IMR-90 (cell line): ENCODE data around the gene ARHGAP31. TPM values are rescaled to one million over a fixed set of nuclear protein-coding genes. Genes with fewer than 3 reads are reported as not detected.

Experiments used
- ATAC-seq: fragments of 200-7000 bp; cut with Tn5 transposase; 2 replicates; pipeline ENCODE4 v1.9.1; 2020; ENCODE audit warnings: low read depth, mild to moderate bottlenecking, moderate library complexity
- BruUV-seq: library from RNA; stranded (reverse); fragments of 400-500 nt; replicated peaks from 2 replicates; lab custom pipeline; 2021; lab: Mats Ljungman, UMichigan
- CTCF ChIA-PET: fragments of 300-600 bp; formaldehyde crosslinking; extraction: SDS; loops from one replicate; lab custom pipeline; 2021; ENCODE audit warnings: antibody characterized with exemption; lab: Yijun Ruan, JAX
- POLR2A ChIA-PET: fragments of 300-600 bp; sonication (Branson Sonifier 250); formaldehyde crosslinking; loops from one replicate; lab custom pipeline; 2022; ENCODE audit warnings: antibody characterized with exemption; ENCODE audit not compliant: unreplicated experiment; lab: Charles Lee
- DNase-seq: peaks from one replicate; pipeline ENCODE4 v3.0.0; 2013
- H2AFZ ChIP-seq: replicated peaks from 2 replicates; pipeline ENCODE3; 2013; ENCODE audit warnings: low read length, mild to moderate bottlenecking; ENCODE audit not compliant: poor library complexity
- H2AK5ac ChIP-seq: 2 replicates; pipeline ENCODE4 v1.6.1; 2013; ENCODE audit warnings: low read depth, low read length, inconsistent platforms
- H2AK9ac ChIP-seq: replicated peaks from 2 replicates; pipeline ENCODE3; 2013; ENCODE audit warnings: mild to moderate bottlenecking, low read depth, low read length, moderate library complexity; ENCODE audit not compliant: poor library complexity
- H2BK120ac ChIP-seq: 2 replicates; pipeline ENCODE4 v1.6.1; 2013; ENCODE audit warnings: low read depth, low read length, inconsistent platforms
- H2BK15ac ChIP-seq: 3 replicates; pipeline ENCODE4 v1.6.1; 2013; ENCODE audit warnings: low read depth, low read length, inconsistent platforms
- H2BK20ac ChIP-seq: 2 replicates; pipeline ENCODE4 v1.6.1; 2013; ENCODE audit warnings: low read depth, mild to moderate bottlenecking, inconsistent platforms, low read length, moderate library complexity
- H2BK5ac ChIP-seq: 2 replicates; pipeline ENCODE4 v1.6.1; 2013; ENCODE audit warnings: mild to moderate bottlenecking, low read depth, low read length, inconsistent platforms; ENCODE audit not compliant: poor library complexity, severe bottlenecking
- H3K14ac ChIP-seq: replicated peaks from 2 replicates; pipeline ENCODE4 v1.6.1; 2013; ENCODE audit warnings: low read depth, low read length, inconsistent platforms
- H3K18ac ChIP-seq: 2 replicates; pipeline ENCODE4 v1.6.1; 2013; ENCODE audit warnings: low read depth, low read length, control low read depth
- H3K23ac ChIP-seq: 2 replicates; pipeline ENCODE4 v1.6.1; 2013; ENCODE audit warnings: low read depth, low read length, inconsistent platforms
- H3K27ac ChIP-seq: 2 replicates; pipeline ENCODE4 v1.5.1; 2013; ENCODE audit warnings: mild to moderate bottlenecking, control low read depth, low read length; ENCODE audit not compliant: insufficient read depth
- H3K27me3 ChIP-seq: 2 replicates; pipeline ENCODE4 v1.6.1; 2013; ENCODE audit warnings: low read length; ENCODE audit not compliant: control insufficient read depth, insufficient read depth
- H3K36me3 ChIP-seq: 2 replicates; pipeline ENCODE4 v1.6.1; 2013; ENCODE audit warnings: low read length, mixed read lengths; ENCODE audit not compliant: control insufficient read depth, insufficient read depth
- H3K4ac ChIP-seq: 2 replicates; pipeline ENCODE4 v1.6.1; 2013; ENCODE audit warnings: low read depth, low read length, inconsistent platforms
- H3K4me1 ChIP-seq: 2 replicates; pipeline ENCODE4 v1.6.1; 2013; ENCODE audit warnings: low read length, mixed read lengths; ENCODE audit not compliant: control insufficient read depth, insufficient read depth
- H3K4me2 ChIP-seq: 2 replicates; pipeline ENCODE4 v1.6.1; 2013; ENCODE audit warnings: low read depth, mild to moderate bottlenecking, control low read depth, low read length, moderate library complexity
- H3K4me3 ChIP-seq: 2 replicates; pipeline ENCODE4 v1.5.1; 2013; ENCODE audit warnings: low read depth, mild to moderate bottlenecking, control low read depth, low read length, moderate library complexity; ENCODE audit not compliant: insufficient read depth
- H3K56ac ChIP-seq: 2 replicates; pipeline ENCODE4 v1.6.1; 2013; ENCODE audit warnings: low read length, inconsistent platforms; ENCODE audit not compliant: insufficient read depth; ENCODE audit errors: extremely low read depth
- H3K79me1 ChIP-seq, 2 experiments: 2 replicates each; pipeline ENCODE4 v1.6.1; 2013; ENCODE audit warnings: low read length in 2 of 2, inconsistent platforms in 1 of 2, low read depth in 1 of 2
- H3K9ac ChIP-seq: 2 replicates; pipeline ENCODE4 v1.6.1; 2013; ENCODE audit warnings: low read depth, low read length, control low read depth
- H3K9me1 ChIP-seq: 2 replicates; pipeline ENCODE4 v1.6.1; 2013; ENCODE audit warnings: low read length, inconsistent platforms; ENCODE audit not compliant: insufficient read depth
- H3K9me3 ChIP-seq: 2 replicates; pipeline ENCODE4 v1.6.1; 2013; ENCODE audit warnings: low read length; ENCODE audit not compliant: control insufficient read depth, insufficient read depth
- H4K20me1 ChIP-seq: 2 replicates; pipeline ENCODE4 v1.6.1; 2013; ENCODE audit warnings: low read length, inconsistent platforms; ENCODE audit not compliant: insufficient read depth
- H4K5ac ChIP-seq: 2 replicates; pipeline ENCODE4 v1.6.1; 2013; ENCODE audit warnings: mild to moderate bottlenecking, low read depth, low read length, control low read depth
- H4K8ac ChIP-seq, 2 experiments: 2 replicates each; pipeline ENCODE4 v1.6.1; 2013; ENCODE audit warnings: low read depth in 2 of 2, low read length in 2 of 2, control low read depth in 1 of 2, inconsistent platforms in 1 of 2
- H4K91ac ChIP-seq: 2 replicates; pipeline ENCODE4 v1.6.1; 2013; ENCODE audit warnings: low read depth, low read length, inconsistent platforms; ENCODE audit not compliant: insufficient read depth
- CEBPB ChIP-seq: IDR thresholded peaks from 2 replicates; pipeline ENCODE4 v1.6.1; 2012; ENCODE audit warnings: low read depth, low read length, improper control_type of control experiment
- CHD1 ChIP-seq: IDR thresholded peaks from 2 replicates; pipeline ENCODE4 v1.6.1; 2012; ENCODE audit warnings: low read depth, low read length, improper control_type of control experiment
- ELK1 ChIP-seq: fragments of 150-350 bp; IDR thresholded peaks from 2 replicates; pipeline ENCODE4 v1.6.1; 2016; ENCODE audit warnings: low read depth, mild to moderate bottlenecking, low read length, moderate library complexity, borderline replicate concordance
- FOS ChIP-seq: fragments of 150-350 bp; IDR thresholded peaks from 2 replicates; pipeline ENCODE4 v1.6.1; 2016; ENCODE audit warnings: low read depth, low read length
- MAFK ChIP-seq: IDR thresholded peaks from 2 replicates; pipeline ENCODE4 v1.6.1; 2012; ENCODE audit warnings: low read depth, low read length, improper control_type of control experiment
- MXI1 ChIP-seq: IDR thresholded peaks from 2 replicates; pipeline ENCODE4 v1.6.1; 2012; ENCODE audit warnings: low read depth, mild to moderate bottlenecking, low read length, moderate library complexity, borderline replicate concordance
- NFE2L2 ChIP-seq: fragments of 150-350 bp; IDR thresholded peaks from 2 replicates; pipeline ENCODE4 v1.6.1; 2016; ENCODE audit warnings: low read depth, mild to moderate bottlenecking, low read length
- POLR2A ChIP-seq: IDR thresholded peaks from 2 replicates; pipeline ENCODE4 v1.6.1; 2012; ENCODE audit warnings: mild to moderate bottlenecking, low read depth, low read length
- RAD21 ChIP-seq: IDR thresholded peaks from 2 replicates; pipeline ENCODE4 v1.6.1; 2012; ENCODE audit warnings: low read length, improper control_type of control experiment
- RCOR1 ChIP-seq: IDR thresholded peaks from 2 replicates; pipeline ENCODE4 v1.6.1; 2012; ENCODE audit warnings: mild to moderate bottlenecking, low read length, improper control_type of control experiment; ENCODE audit not compliant: insufficient replicate concordance
- RFX5 ChIP-seq: IDR thresholded peaks from 2 replicates; pipeline ENCODE4 v1.8.0; 2012; ENCODE audit warnings: low read depth, mild to moderate bottlenecking, low read length, moderate library complexity
- SMC3 ChIP-seq: fragments of 150-350 bp; IDR thresholded peaks from 2 replicates; pipeline ENCODE4 v1.6.1; 2016; ENCODE audit warnings: low read depth, mild to moderate bottlenecking, antibody characterized with exemption, low read length, moderate library complexity
- WGBS, 2 experiments: methylation state at CpG; one replicate each; pipeline versions ENCODE4 v1.1.5 to v1.1.7; 2013; ENCODE audit warnings: missing lambda C conversion rate in 2 of 2; ENCODE audit not compliant: insufficient read length in 1 of 2; ENCODE audit errors: extremely low coverage in 2 of 2; 5-methylcytosine and 5-hydroxymethylcytosine counted together
- dilution Hi-C: fragments of 300-500 bp; cut with HindIII; formaldehyde crosslinking; loops from one replicate; pipeline ENCODE4 v1.14.3; 2018; ENCODE audit warnings: low sequenced_read_pairs; ENCODE audit not compliant: unreplicated experiment
- in situ Hi-C: fragments of 300-500 bp; cut with MboI; formaldehyde crosslinking; loops from 3 replicates; pipeline ENCODE4 v1.14.3; 2019; ENCODE audit warnings: low sequenced_read_pairs, inconsistent platforms, mixed read lengths
- intact Hi-C: fragments of 100-400 bp; cut with micrococcal nuclease; formaldehyde crosslinking; loops from 2 replicates; pipeline ENCODE4 v1.10.0; 2022
- polyA plus RNA-seq, 3 experiments: library from polyadenylated mRNA; depleted of rRNA; stranded (reverse); fragments of >200 nt; gene quantifications; 2 replicates each; pipeline ENCODE4 v1.2.3, GENCODE V29; 2012; ENCODE audit warnings: low replicate concordance in 1 of 3
- total RNA-seq: library from RNA; depleted of rRNA; stranded (reverse); fragments of >200 nt; gene quantifications from 2 replicates; pipeline ENCODE4 v1.2.3, GENCODE V29; 2012

The ARHGAP31 gene
- total and polyA plus RNA-seq, 2 of the 4 experiments (the other 2 are of a cell fraction) = 6.6 to 7.7 TPM

GRCh38 chr3:119453822-119454221 is 159.6 kb downstream of the ARHGAP31 start:
- Histone ChIP-seq H2BK20ac (no peak overlapping the region), H3K4me3 (no peak overlapping the region), H3K27ac (no peak overlapping the region), H2BK15ac (no peak overlapping the region), H4K20me1 (peaks cover 14% of the 10 kb centered on the region; the same call in 1 of the 2 replicates), H3K23ac (no peak overlapping the region), H2BK5ac (no peak overlapping the region), H2AFZ (no peak overlapping the region), H3K18ac (no peak overlapping the region), H2BK120ac (no peak overlapping the region), H3K79me1 (peaks cover 21 to 37% of the 10 kb centered on the region in 2 experiments), H4K8ac (no peak overlapping the region; a peak in 1 of 4 replicates), H3K4me2 (no peak overlapping the region), H4K5ac (no peak overlapping the region), H3K27me3 (no peaks in the 10 kb centered on the region), H2AK5ac (no peak overlapping the region), H3K56ac (no peak overlapping the region), H3K14ac (no peak overlapping the region), H3K4ac (no peak overlapping the region), H2AK9ac (no peak overlapping the region), H3K9me1 (peaks cover 4% of the 10 kb centered on the region; the same call in 1 of the 2 replicates), H3K36me3 (peaks cover 40% of the 10 kb centered on the region), H3K9ac (no peak overlapping the region), H3K4me1 (no peaks in the 10 kb centered on the region), H3K9me3 (no peaks in the 10 kb centered on the region), H4K91ac (no peak overlapping the region)
- ATAC-seq (no peak), DNase-seq (no peak)
- no TSS peak for BruUV-seq
- in situ Hi-C loops = no loop called here
- CTCF ChIA-PET = no interaction called here
- TF ChIP-seq POLR2A (no peak), NFE2L2 (no peak), MXI1 (no peak), RAD21 (no peak), RFX5 (no peak), SMC3 (no peak), MAFK (no peak), RCOR1 (no peak), CEBPB (no peak), CHD1 (no peak), FOS (no peak), ELK1 (no peak)
- intact Hi-C loops = no loop called here
- WGBS, 2 experiments = 100% methylated on average over 1 of the region's 1 CpG; no CpG with 5 or more reads in 1 of the 2 experiments
- dilution Hi-C loops = no loop called here
- POLR2A ChIA-PET = no interaction called here
